Activated CD4-positive, alpha-beta T cell treated with anti-CD3 and anti-CD28 coated beads, Interleukin-2, Interleukin-4, amounts not matched to agents 100 ng/mL and 50 ng/mL, durations not matched to agents 16 hours and 8 hours (primary cell): Measurements from ENCODE around the gene ALX3.
"Not testable (repeated sequence)": the region's sequence is repeated elsewhere in the genome, so short reads cannot be mapped to it uniquely, and the experiment has no call there.

Experiments
- DNase-seq: peaks from one replicate; pipeline ENCODE4 v3.0.0-alpha.2; 2020; ENCODE audit warnings: low spot score

Gene ALX3

DNA sequence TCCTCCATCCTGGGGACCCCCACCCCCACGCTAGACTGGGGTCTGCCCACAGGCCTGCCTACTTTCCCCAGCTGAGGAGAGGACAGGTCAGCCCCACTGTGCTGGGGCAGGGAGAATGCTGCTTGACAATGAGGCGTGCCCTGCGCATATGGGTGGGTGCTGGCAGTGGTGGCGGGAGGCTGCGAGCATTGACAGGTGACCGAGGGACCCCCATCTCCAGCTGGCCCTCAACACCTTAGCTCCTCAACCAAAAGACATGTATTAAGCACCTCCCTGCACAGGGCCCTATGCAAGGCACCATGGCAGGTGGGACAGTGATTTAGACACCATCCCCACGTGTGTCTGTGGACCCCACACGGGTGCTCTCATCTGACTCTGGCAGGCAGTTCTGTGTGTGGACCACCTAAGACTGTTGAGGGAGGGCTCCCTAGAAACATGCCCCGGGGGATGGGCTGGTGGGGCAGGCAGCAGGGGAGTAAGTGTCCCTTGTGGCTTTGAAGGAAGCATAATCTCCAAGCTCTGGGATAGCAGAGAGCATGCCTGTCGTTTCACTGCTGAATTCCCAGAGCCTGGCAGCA is 18.4 kb upstream of the ALX3 start:
- DNase-seq: no peak

- DNase-seq: peak; percentile 68
Measured at GRCh38 chr1:110087812-110088738, 17.6 kb upstream of the ALX3 start.

- no peak for DNase-seq
Measured at GRCh38 chr1:110086961-110087360, 16.5 kb upstream of the ALX3 start.

- DNase-seq: no peak
Measured at GRCh38 chr1:110085671-110086070, 15.2 kb upstream of the ALX3 start.

DNA sequence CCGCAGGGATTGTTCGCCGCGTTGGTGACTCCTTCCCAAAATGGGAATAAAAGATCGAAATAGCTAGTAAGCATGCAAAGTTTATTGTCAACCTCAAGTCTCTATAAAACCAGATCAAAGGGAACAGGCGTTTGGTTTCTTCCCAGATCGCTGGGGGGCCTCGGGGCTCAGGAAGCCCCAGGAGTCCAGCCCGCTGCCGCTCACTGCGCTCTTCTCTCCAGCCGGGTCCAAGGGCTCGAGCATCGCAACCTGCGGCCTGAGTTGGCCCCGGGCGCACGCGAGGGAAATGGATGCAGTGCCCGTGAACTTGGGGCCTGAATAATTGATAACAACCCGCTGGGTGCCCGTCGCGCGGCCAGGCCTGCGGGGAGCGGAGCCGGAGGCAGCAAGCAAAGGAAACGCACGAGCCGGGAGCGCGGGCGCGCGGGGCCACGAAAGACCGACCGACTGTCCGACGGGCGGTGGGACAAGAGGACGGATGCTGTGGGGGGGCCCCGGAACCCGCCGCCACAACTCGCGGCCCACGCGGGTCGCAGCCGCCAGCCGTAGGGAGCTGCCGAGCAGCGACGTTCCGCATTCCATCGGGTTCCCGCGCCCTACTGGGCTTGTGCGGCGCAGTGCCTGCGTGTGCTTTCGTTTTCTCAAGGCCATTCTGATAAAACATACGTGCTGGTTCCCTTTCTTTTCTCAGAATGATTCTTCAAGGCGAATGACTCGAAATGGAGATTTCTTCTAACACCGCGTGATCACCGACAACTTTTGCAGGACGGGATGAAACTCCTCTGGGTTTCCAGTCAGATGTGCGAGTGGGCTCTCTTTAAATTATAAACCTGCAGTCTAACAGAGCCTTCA is 14.0 kb upstream of the ALX3 start:
- DNase-seq: peak; percentile 53

GRCh38 chr1:110083866-110084226 is 13.4 kb upstream of the ALX3 start:
- DNase-seq: no peak

DNA sequence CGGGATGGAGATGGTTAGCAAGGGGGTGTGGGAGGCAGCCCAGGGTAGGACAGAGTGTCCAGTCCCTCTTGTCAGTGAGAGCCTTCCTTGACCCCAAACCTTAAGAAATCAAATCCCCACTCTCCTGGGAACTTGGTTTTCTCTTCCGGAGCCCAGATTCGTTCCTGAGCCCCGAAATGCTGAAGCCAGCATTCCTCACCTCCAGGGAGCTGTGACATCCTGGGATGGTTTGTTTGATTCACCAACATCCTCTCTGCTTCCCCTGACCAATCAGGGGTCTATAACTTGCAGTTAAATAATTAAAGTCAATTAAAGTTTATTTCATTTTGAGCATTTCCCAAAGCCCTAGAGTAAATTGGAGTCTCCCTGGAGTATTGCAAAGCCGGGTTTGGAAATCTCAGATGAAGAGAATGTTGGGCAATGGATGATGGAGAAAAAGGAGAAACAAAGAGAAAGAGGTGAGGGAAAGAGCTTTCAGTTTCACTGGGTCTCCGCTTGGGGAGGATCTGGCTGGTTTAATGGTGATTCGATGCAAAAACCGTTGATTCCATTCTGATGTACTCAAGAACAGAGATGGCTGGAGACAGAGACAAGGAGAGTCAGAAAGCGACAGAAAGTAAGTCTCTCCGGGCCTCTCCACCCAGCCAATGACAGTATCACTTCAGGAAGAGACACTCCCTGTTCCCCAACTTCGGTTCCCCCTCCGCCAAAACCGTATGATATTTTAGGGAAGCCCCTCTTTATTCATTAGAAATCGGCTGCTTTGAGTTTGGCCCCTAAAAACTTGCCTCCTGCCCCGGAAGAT is 12.8 kb upstream of the ALX3 start:
- peak; percentile 15 for DNase-seq

GRCh38 chr1:110082477-110082876 is 12.0 kb upstream of the ALX3 start:
- no peak for DNase-seq

DNA sequence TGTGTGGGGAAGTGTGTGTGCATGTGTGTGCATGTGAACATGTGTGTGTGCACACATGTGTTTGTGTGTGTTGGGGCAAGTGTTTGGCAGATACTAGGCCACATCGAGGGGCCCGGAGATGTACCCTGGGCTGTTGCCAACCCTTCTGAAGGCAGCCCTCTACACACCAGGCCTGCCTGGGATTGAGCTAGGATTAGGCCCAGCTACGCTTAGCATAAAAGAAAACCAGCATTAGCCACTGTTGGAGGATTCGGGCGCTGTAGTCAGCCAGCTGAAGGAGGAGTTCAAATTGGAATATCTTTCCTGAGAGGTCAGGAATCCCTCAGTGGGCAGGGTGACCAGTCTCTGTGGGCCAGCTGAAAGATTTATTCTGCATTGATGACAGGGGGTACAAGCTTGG is 10.6 kb upstream of the ALX3 start:
- DNase-seq: no peak

GRCh38 chr1:110079995-110080394 is 9.5 kb upstream of the ALX3 start:
- DNase-seq: not testable (repeated sequence)

DNA sequence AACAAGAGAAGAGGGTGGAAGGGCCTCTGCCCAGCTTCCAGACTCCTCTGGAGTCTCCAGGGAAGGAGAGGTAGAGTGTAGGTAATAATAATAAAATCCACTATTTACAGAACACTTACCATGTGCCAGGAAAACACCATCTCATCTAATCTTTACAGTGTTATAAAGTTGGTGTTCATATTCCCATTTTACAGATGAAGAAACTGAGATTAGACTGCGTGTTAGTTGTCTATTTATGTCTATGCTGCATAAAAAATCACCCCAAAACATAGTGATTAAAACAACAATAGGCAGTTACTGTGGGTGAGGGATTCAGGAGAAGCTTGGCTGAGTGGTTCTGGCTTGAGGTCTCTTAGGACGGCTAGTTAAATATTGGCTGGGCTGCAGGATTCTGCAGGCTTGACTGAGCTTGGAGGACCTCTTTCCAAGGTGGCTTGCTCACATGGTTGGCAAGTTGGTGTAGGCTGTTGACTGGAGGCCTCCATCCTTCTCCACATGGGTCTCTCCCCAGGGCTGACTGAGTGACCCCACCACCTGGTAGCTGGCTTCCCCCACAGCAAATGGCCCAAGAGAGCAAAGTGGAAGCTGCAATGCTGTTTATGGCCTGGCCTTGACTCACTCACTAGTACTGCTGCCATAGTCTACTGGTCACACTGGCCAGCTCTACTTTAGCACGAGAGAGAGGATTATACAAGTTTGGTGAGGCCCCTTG is 6.5 kb upstream of the ALX3 start:
- DNase-seq: no peak

GRCh38 chr1:110074166-110074565 is 3.7 kb upstream of the ALX3 start:
- no peak for DNase-seq

GRCh38 chr1:110070282-110070669 is 196 bp downstream of the ALX3 start:
- DNase-seq: no peak

- no peak for DNase-seq
Measured at GRCh38 chr1:110069404-110070281, 829 bp downstream of the ALX3 start.

DNA sequence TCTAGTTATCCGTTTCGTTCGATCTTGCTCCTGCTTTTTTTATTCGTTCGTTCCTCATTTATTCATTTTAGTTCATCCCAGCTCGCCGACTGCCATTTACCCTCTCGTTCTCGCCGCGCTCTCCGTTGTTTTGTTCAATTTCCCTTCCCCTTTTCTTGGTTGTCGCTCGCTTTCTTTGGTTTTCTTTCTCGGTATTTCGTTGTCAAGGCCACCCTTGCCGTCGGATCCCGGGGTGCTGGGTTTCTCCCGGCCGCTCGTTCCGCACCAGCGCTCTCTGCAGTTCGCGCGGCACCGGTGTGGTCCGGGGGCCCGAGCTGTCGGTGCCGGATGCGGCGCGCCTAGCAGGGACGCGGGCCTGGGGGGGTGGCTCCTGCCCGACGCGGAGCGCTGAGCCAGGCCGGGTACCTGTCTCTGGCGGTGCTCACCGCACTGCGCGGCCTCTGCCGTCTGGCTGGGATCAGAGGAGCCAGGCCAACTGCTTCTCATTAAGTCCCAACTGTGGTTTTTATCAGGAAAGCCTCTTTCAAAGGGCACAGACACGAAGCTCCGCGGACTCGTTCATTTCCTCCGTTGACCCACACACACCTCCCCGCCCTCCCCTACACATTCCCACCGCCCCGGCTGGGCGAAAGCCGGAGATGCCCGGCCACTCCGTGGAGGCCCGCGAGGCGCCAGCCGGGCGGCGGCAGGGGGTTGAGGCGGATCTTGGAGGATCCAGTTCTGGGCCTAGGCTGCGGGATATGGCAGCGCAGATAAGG is 1.6 kb downstream of the ALX3 start:
- no peak for DNase-seq

DNA sequence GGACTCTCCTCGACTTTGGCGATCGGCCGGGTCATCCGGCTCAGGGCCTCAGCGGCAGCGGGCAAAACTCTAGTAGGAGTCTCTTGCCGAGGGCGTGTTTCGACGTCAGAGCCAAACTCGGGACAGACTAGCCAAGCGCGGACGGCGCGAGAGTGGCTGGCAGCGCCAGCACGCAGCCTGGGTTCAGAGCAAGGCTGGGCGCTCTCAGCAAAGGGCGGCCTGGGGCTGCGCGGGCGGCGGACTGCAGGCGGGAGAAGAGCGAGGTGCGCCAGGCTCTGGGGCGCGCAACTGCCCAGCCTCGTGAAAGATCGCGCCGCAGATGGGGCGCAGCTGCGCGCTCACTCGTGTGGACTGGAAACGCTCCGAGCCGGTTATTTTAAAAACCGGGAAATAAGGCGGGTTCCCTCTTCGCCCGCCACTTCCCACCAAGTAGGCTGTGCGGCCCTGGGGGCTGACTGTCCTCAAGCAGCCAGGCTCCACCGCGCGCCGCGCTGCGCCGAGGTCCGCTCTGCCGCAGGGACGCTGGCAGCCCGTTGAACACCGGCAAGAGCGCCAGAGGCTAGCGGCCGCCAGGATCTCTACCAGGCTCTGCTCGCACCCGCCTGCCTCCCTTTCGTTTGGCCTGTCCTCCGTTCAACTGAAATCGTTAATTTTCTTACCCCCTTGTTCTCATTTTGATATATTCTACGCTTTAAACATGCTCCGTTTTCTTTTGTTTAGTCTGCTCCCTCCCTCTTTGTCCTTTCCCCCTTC is 2.4 kb downstream of the ALX3 start:
- no peak for DNase-seq

- DNase-seq: no peak
Measured at GRCh38 chr1:110067479-110067892, 3.0 kb downstream of the ALX3 start.

- no peak for DNase-seq
Measured at GRCh38 chr1:110065841-110066240, 4.6 kb downstream of the ALX3 start.
